HEK293T (cell line): ENCODE measurements around the gene ABCD4.

ENCODE experiments used
- ELF4 ChIP-seq: fragments of 450-650 bp; IDR thresholded peaks from 2 replicates; pipeline ENCODE4 v1.6.1; 2017; ENCODE audit warnings: antibody characterized with exemption
- FOXK2 ChIP-seq: fragments of 450-650 bp; IDR thresholded peaks from 2 replicates; pipeline ENCODE4 v1.6.1; 2016; ENCODE audit warnings: mild to moderate bottlenecking
- FOXM1 ChIP-seq: fragments of 450-650 bp; IDR thresholded peaks from 2 replicates; pipeline ENCODE4 v1.6.1; 2017; ENCODE audit warnings: mild to moderate bottlenecking, borderline replicate concordance
- L3MBTL2 ChIP-seq: fragments of 450-650 bp; conservative IDR thresholded peaks from 2 replicates; pipeline ENCODE4 v1.6.1; 2016; ENCODE audit warnings: mild to moderate bottlenecking
- SUZ12 ChIP-seq: fragments of 450-650 bp; IDR thresholded peaks from 2 replicates; pipeline ENCODE4 v1.6.1; 2016; ENCODE audit warnings: mild to moderate bottlenecking
- ZNF384 ChIP-seq: fragments of 450-650 bp; IDR thresholded peaks from 2 replicates; pipeline ENCODE4 v1.6.1; 2016

DNA sequence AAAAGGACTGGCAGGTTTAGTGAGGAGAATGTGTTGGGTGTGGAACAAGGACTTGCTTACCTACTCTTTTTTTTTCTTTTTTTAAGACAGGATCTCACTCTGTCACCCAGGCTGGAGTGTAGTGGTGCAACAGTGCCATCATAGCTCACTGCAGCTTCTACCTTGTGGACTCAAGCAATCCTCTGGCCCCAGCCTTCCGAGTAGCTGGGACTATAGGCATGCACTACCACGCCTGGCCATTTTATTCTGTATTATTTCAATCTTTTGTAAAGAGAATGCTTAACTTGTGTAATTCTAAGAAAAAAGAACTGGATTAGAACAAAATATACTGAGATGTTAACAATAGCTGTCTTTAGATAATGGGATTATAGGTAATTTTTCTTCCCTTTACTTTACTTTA, 43.6 kb upstream of the ABCD4 start:
- TF ChIP-seq ZNF384 (no peak), FOXK2 (no peak), SUZ12 (no peak), ELF4 (no peak), FOXM1 (no peak), L3MBTL2 (no peak)
